ENCODE measurements around the gene SRSF1. TPM values are rescaled to one million over a fixed set of nuclear protein-coding genes. Genes with fewer than 3 reads are reported as not detected.

Gene SRSF1
- total and polyA plus RNA-seq, 2 experiments from 2014 or later = 107 to 175 TPM

DNA sequence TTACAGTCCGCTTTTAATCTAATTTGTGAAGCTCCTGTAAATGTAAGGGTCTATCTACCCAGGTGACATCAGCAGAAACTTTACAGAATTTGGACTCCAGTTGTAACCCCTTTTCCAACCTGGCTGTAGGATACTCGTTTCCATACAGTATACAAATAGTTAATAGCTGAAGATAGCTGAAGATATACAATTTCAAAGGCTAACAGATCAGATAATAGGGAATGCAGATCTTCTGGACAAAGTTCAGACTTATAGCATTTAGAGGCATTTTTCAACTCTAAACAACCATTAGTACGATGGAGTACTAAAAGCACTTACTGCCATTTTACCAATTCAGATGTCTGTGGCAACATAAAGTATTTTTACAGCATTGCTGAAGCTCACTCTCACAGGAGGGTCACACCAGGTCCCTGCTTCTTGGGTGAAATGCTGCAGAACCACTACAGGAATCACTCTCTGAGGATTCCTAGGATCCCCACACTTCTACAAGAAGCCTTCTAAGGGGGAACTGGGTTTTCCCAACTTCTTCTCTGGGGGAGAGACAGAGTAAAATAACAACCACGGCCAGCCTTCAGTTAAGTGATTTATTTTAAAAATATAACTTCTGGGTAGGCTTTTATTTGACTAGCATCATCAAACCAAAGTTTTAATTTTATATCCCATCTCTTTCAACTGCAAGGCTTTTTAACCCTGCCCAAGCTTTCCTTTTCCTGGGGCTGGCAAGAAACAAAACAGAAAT lies 21.9 kb downstream of the SRSF1 start:
- Histone ChIP-seq H3K4me2 (peak overlapping the region; percentile 81), H3K9me3 (ENCODE audit: low read depth) (no peaks in the 10 kb centered on the region), H3K27ac (peak overlapping the region; percentile 46), H3K9me2 (replicated peaks; ENCODE audit: insufficient read depth) (no peaks in the 10 kb centered on the region), H3K4me3 (peak overlapping the region; percentile 0), H3K4me1 (ENCODE audit: insufficient read depth) (peaks cover 55% of the 10 kb centered on the region), H4K20me1 (ENCODE audit: insufficient read depth, poor library complexity, severe bottlenecking) (peaks cover 64% of the 10 kb centered on the region), H3K79me2 (peaks cover 75% of the 10 kb centered on the region), H2AFZ (no peak overlapping the region), H3K27me3 (no peaks in the 10 kb centered on the region), H3K36me3 (replicated peaks; ENCODE audit: insufficient read depth, low read depth) (peaks cover 4% of the 10 kb centered on the region)
- TF ChIP-seq EZH2phosphoT487 (IDR thresholded peaks at IDR 0.05; ENCODE audit: low read depth, severe bottlenecking, unreplicated experiment) = no peak
- no peak for TF ChIP-seq EZH2 (IDR thresholded peaks at IDR 0.05; ENCODE audit: borderline replicate concordance)
- TF ChIP-seq, protein P1, sequence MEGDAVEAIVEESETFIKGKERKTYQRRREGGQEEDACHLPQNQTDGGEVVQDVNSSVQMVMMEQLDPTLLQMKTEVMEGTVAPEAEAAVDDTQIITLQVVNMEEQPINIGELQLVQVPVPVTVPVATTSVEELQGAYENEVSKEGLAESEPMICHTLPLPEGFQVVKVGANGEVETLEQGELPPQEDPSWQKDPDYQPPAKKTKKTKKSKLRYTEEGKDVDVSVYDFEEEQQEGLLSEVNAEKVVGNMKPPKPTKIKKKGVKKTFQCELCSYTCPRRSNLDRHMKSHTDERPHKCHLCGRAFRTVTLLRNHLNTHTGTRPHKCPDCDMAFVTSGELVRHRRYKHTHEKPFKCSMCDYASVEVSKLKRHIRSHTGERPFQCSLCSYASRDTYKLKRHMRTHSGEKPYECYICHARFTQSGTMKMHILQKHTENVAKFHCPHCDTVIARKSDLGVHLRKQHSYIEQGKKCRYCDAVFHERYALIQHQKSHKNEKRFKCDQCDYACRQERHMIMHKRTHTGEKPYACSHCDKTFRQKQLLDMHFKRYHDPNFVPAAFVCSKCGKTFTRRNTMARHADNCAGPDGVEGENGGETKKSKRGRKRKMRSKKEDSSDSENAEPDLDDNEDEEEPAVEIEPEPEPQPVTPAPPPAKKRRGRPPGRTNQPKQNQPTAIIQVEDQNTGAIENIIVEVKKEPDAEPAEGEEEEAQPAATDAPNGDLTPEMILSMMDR (IDR thresholded peaks at IDR 0.05; ENCODE audit: poor library complexity) = no peak
- DNase-seq (ENCODE audit: low spot score) = no peak
- 29% methylated on average over 4 of the region's 4 CpGs for WGBS (ENCODE audit: low lambda C conversion rate, missing lambda C conversion rate)

DNA sequence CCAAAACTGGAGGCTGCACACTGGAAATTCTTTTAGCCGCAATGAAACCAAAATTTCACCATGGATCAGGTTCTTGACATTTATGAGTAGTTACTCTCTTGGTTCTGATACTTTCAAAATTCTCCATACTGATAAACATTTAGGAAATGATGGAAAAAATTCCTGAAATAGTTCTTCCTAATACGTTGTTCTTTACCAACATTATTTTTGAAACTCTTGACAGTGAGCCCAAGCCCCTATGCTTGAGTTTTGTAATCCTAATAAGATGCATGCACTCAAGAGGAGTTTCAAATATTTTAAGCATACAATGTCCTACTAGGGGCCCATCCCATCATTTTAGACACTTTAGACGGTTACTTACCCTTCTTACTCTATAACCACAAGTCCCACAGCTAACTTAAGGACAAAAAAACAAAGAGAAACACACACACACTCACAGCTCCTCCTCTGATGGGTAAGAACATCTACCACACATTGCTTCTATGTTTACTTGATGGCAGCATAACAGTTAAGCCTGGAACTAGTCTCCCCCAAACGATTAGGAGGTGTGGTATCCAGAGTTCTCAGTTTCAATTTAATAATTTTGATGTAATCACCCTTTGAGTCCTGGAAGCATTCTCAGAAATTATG lies 22.7 kb downstream of the SRSF1 start:
- peak overlapping the region; percentile 0 for H3K4me3 ChIP-seq
- 41% methylated on average over 4 of the region's 4 CpGs for WGBS (ENCODE audit: low lambda C conversion rate, missing lambda C conversion rate)
- TF ChIP-seq EZH2phosphoT487 (IDR thresholded peaks at IDR 0.05; ENCODE audit: low read depth, severe bottlenecking, unreplicated experiment) (no peak), EZH2 (IDR thresholded peaks at IDR 0.05; ENCODE audit: borderline replicate concordance) (no peak)
- TF ChIP-seq, protein P1 (IDR thresholded peaks at IDR 0.05; ENCODE audit: poor library complexity) = no peak
- H3K4me2 ChIP-seq = peak overlapping the region; percentile 81
- peak overlapping the region; percentile 13 for H3K27ac ChIP-seq
- H3K36me3 ChIP-seq (replicated peaks; ENCODE audit: insufficient read depth, low read depth) = peaks cover 4% of the 10 kb centered on the region
- no peaks in the 10 kb centered on the region for H3K27me3 ChIP-seq
- no peaks in the 10 kb centered on the region for H3K9me2 ChIP-seq (replicated peaks; ENCODE audit: insufficient read depth)
- no peak overlapping the region for H2AFZ ChIP-seq
- no peak for DNase-seq (ENCODE audit: low spot score)
- peaks cover 51% of the 10 kb centered on the region for H3K4me1 ChIP-seq (ENCODE audit: insufficient read depth)
- no peaks in the 10 kb centered on the region for H3K9me3 ChIP-seq (ENCODE audit: low read depth)
- H3K79me2 ChIP-seq = peaks cover 80% of the 10 kb centered on the region
- H4K20me1 ChIP-seq (ENCODE audit: insufficient read depth, poor library complexity, severe bottlenecking) = peaks cover 65% of the 10 kb centered on the region

DNA sequence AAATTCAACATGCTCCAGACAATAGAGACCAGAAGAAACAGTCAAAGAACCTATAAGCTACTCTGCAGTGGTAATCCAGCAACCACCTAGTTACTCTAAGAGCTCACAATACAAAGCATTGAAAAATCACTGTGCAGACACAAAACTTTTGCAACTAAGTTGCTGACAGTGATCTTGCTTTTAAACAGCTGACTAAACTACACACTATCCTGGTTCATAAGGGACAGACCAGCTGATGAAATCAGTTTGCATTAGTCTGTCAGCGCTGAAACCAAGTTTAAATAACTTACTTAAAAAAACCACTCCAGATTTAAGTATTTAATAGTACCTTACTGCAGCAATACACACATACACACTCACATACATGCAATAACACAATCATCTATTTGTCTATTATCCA lies 23.6 kb downstream of the SRSF1 start:
- Histone ChIP-seq H3K27ac (no peak overlapping the region), H4K20me1 (ENCODE audit: insufficient read depth, poor library complexity, severe bottlenecking) (peaks cover 73% of the 10 kb centered on the region), H2AFZ (no peak overlapping the region), H3K9me3 (ENCODE audit: low read depth) (no peaks in the 10 kb centered on the region), H3K4me3 (no peak overlapping the region), H3K4me2 (peak overlapping the region; percentile 81), H3K79me2 (peaks cover 89% of the 10 kb centered on the region), H3K36me3 (replicated peaks; ENCODE audit: insufficient read depth, low read depth) (peaks cover 4% of the 10 kb centered on the region), H3K4me1 (ENCODE audit: insufficient read depth) (peaks cover 42% of the 10 kb centered on the region), H3K9me2 (replicated peaks; ENCODE audit: insufficient read depth) (no peaks in the 10 kb centered on the region), H3K27me3 (no peaks in the 10 kb centered on the region)
- TF ChIP-seq EZH2phosphoT487 (IDR thresholded peaks at IDR 0.05; ENCODE audit: low read depth, severe bottlenecking, unreplicated experiment) (no peak), EZH2 (IDR thresholded peaks at IDR 0.05; ENCODE audit: borderline replicate concordance) (no peak)
- TF ChIP-seq, protein P1 (IDR thresholded peaks at IDR 0.05; ENCODE audit: poor library complexity) = no peak
- WGBS (ENCODE audit: low lambda C conversion rate, missing lambda C conversion rate) = 83% methylated on average over 1 of the region's 1 CpG
- no peak for DNase-seq (ENCODE audit: low spot score)
